Body of pancreas (tissue), 4 donors: ENCODE results near the gene LAX1. TPM values are rescaled to one million over a fixed set of nuclear protein-coding genes. Genes with fewer than 3 reads are reported as not detected.

Source experiments
- ATAC-seq: fragments of 150-250 bp; one replicate; pipeline ENCODE4 v1.9.1; 2016
- DNase-seq, 4 donors: peaks; one replicate each; pipeline ENCODE4 v3.0.0-alpha.2; 2019
- H3K27ac ChIP-seq, 4 donors: fragments of 200-600 bp; sonication (generic); 1 replicate in 3 of 4; 2 replicates in 1 of 4; pipeline versions ENCODE4 v1.5.1 to v1.6.1; 2016 to 2019; ENCODE audit warnings: mild to moderate bottlenecking in 1 of 4, mixed read lengths in 1 of 4, moderate library complexity in 1 of 4
- H3K27me3 ChIP-seq, 2 donors: fragments of 200-600 bp; sonication (generic); one replicate each; pipeline ENCODE4 v1.6.0; 2016; ENCODE audit warnings: mild to moderate bottlenecking in 1 of 2
- H3K36me3 ChIP-seq, 2 donors: fragments of 200-600 bp; sonication (generic); replicated peaks in 1 of 2; 2 replicates each; pipeline ENCODE4 v1.5.1; 2016; ENCODE audit warnings: low read depth in 2 of 2; ENCODE audit not compliant: insufficient read depth in 1 of 2
- H3K4me1 ChIP-seq: fragments of 200-600 bp; sonication (generic); one replicate; pipeline ENCODE4 v1.6.0; 2016
- H3K4me3 ChIP-seq, 2 donors: fragments of 200-600 bp; sonication (generic); 1 replicate in 1 of 2; 2 replicates in 1 of 2; pipeline ENCODE4 v1.5.1; 2016 to 2019
- H3K9me3 ChIP-seq, 3 donors: fragments of 200-600 bp; sonication (generic); 1 replicate in 2 of 3; 2 replicates in 1 of 3; pipeline ENCODE4 v1.5.1; 2016
- POLR2A ChIP-seq, 3 donors: fragments of 450-650 bp; IDR thresholded peaks; one replicate each; pipeline ENCODE4 v1.6.1; 2016; ENCODE audit warnings: antibody characterized with exemption in 3 of 3, mild to moderate bottlenecking in 2 of 3
- WGBS, 2 donors: methylation state at CpG; one replicate each; pipeline ENCODE4 v1.1.5; 2017; 5-methylcytosine and 5-hydroxymethylcytosine counted together
- intact Hi-C: fragments of 100-400 bp; cut with DNase I; formaldehyde crosslinking; loops from one replicate; pipeline ENCODE4 v1.15.1; 2023
- total RNA-seq, 2 donors: library from RNA; depleted of rRNA; stranded (reverse); fragments of >200 nt; gene quantifications; one replicate each; pipeline ENCODE4 v1.1.0, GENCODE V29; 2016
- TF ChIP-seq, protein P1 (sequence below), 7 experiments: fragments of 450-650 bp in 4 of 7; fragments of 200-600 bp in 3 of 7; sonication (generic) in 3 of 7; IDR thresholded peaks; one replicate each; pipeline ENCODE4 v1.5.1; 2016 to 2019; ENCODE audit warnings: antibody characterized with exemption in 7 of 7

Gene LAX1
- under 1 TPM in 1 of 2 donors, not detected in 1; under 0.01 TPM for total RNA-seq

DNA sequence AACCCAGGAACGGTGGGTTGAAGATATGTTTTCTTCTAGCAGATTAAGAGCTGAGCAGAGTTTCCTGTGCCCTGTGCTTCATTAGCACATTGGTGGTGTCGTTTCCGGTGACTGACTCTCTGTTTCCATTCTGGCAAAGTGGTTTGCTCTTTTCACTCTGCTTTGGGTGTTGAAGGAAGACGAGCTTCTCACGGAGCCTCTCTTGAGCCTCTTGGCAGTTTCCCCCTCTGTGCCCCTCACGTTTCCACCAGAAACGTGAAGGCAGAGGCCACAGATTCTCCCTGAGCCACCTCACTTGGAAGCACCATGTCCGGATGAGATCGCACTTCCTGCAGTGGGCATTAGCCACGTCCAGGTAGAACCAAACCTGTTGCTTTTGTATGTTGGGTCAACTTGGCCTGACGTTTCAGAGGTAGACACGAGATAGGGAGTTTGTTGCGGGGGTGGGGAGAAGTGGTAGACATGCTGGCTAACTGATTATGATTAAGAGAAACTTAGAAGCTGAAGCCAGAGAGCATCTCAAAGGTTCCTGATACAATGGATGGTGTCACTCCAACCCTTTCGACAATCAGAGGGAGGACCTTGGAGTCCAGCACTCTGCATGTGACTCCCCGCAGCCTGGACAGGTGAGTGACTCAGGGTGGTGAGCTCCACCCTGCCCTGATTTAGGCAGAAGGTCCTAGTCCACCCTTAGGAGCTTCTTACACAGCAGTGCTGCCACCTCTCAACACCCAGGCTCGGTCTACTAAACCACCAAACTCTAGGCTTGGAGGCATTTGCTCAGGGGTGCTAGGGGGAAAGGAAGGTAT lies at the start of gene LAX1:
Gene LAX1 (plus strand): TSS at position 155 of the 809 bp plus-strand sequence. CDS start 383 bp downstream, at position 538.
- Histone ChIP-seq H3K27ac (no peak within 1 kb of the TSS), H3K36me3 (no peaks in the 10 kb centered on the region), H3K27me3 (no peaks in the 10 kb centered on the region), H3K4me3 (no peak within 1 kb of the TSS), H3K9me3 (no peaks in the 10 kb centered on the region), H3K4me1 (peaks cover 12% of the 10 kb centered on the region)
- 48 to 59% methylated on average over 15 to 16 of the region's 16 CpGs for WGBS, 2 donors
- intact Hi-C loops = no loop called here
- ATAC-seq (no peak), DNase-seq (peak in 2 of 4 donors; percentile 6 to 16)
- TF ChIP-seq, protein P1, sequence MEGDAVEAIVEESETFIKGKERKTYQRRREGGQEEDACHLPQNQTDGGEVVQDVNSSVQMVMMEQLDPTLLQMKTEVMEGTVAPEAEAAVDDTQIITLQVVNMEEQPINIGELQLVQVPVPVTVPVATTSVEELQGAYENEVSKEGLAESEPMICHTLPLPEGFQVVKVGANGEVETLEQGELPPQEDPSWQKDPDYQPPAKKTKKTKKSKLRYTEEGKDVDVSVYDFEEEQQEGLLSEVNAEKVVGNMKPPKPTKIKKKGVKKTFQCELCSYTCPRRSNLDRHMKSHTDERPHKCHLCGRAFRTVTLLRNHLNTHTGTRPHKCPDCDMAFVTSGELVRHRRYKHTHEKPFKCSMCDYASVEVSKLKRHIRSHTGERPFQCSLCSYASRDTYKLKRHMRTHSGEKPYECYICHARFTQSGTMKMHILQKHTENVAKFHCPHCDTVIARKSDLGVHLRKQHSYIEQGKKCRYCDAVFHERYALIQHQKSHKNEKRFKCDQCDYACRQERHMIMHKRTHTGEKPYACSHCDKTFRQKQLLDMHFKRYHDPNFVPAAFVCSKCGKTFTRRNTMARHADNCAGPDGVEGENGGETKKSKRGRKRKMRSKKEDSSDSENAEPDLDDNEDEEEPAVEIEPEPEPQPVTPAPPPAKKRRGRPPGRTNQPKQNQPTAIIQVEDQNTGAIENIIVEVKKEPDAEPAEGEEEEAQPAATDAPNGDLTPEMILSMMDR (IDR thresholded peaks at IDR 0.05) = no peak
- TF ChIP-seq POLR2A (IDR thresholded peaks at IDR 0.05) = peak in 1 of 3 donors; percentile 25

DNA sequence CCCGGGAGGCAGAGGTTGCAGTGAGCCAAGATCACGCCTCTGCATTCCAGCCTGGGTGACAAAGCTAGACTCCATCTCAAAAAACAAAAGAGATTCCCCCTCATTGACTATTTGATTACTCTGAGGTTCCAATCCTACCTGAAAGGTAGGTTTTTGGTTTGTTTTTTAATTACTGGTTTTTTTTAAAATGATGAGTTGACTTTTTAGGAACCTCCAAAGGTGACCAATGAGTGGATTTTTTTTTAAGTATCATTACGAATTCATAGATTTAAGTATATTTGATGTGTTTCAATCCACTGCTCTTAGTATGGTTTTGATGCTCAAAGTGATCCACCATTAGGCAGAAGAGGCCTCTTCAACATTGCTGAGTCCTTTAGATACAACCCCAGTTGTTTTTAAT lies 47.9 kb upstream of the LAX1 start:
- no peak for ATAC-seq
- TF ChIP-seq, protein P1 (IDR thresholded peaks at IDR 0.05) = no peak
- no peak for TF ChIP-seq POLR2A (IDR thresholded peaks at IDR 0.05)
- H3K4me1 ChIP-seq = no peaks in the 10 kb centered on the region
- intact Hi-C loops = no loop called here
- WGBS, 2 donors = 71 to 81% methylated on average over 3 of the region's 3 CpGs
- H3K9me3 ChIP-seq = no peaks in the 10 kb centered on the region
- H3K36me3 ChIP-seq = peaks cover 0 to 19% of the 10 kb centered on the region in 2 donors
- no peak for DNase-seq
- no peaks in the 10 kb centered on the region for H3K27me3 ChIP-seq
- H3K27ac ChIP-seq = no peak overlapping the region
- H3K4me3 ChIP-seq = no peak overlapping the region

GRCh38 chr1:203720242-203720641 lies 44.7 kb upstream of the LAX1 start:
- no peak for DNase-seq
- WGBS, 2 donors = 84 to 95% methylated on average over 3 of the region's 3 CpGs

GRCh38 chr1:203722909-203723308 lies 42.1 kb upstream of the LAX1 start:
- TF ChIP-seq POLR2A (IDR thresholded peaks at IDR 0.05) = no peak
- TF ChIP-seq, protein P1 (IDR thresholded peaks at IDR 0.05) = no peak
- H3K27me3 ChIP-seq = no peaks in the 10 kb centered on the region
- no peak overlapping the region for H3K27ac ChIP-seq
- DNase-seq (no peak), ATAC-seq (no peak)
- H3K4me1 ChIP-seq = no peaks in the 10 kb centered on the region
- intact Hi-C loops = no loop called here
- H3K4me3 ChIP-seq = no peak overlapping the region
- peaks cover 11 to 31% of the 10 kb centered on the region in 2 donors for H3K36me3 ChIP-seq
- H3K9me3 ChIP-seq = no peaks in the 10 kb centered on the region

More at GRCh38 chr1:203720242-203720641, 44.7 kb upstream of the LAX1 start:
- TF ChIP-seq, protein P1 (IDR thresholded peaks at IDR 0.05) = no peak
- TF ChIP-seq POLR2A (IDR thresholded peaks at IDR 0.05) = no peak
- H3K4me1 ChIP-seq = no peaks in the 10 kb centered on the region
- intact Hi-C loops = no loop called here
- no peak overlapping the region for H3K27ac ChIP-seq
- peaks cover 11 to 24% of the 10 kb centered on the region in 2 donors for H3K36me3 ChIP-seq
- no peaks in the 10 kb centered on the region for H3K27me3 ChIP-seq
- no peak for ATAC-seq
- H3K4me3 ChIP-seq = no peak overlapping the region
- H3K9me3 ChIP-seq = no peaks in the 10 kb centered on the region
